ENCODE results near the gene WT1. TPM values are rescaled to one million over a fixed set of nuclear protein-coding genes. Genes with fewer than 3 reads are reported as not detected.

Gene WT1
- total and polyA plus RNA-seq, 2 of the 8 experiments (the other 6 are each of a cell fraction or from before 2014, with no cell fraction given), result 0.05 to 0.17 TPM

DNA sequence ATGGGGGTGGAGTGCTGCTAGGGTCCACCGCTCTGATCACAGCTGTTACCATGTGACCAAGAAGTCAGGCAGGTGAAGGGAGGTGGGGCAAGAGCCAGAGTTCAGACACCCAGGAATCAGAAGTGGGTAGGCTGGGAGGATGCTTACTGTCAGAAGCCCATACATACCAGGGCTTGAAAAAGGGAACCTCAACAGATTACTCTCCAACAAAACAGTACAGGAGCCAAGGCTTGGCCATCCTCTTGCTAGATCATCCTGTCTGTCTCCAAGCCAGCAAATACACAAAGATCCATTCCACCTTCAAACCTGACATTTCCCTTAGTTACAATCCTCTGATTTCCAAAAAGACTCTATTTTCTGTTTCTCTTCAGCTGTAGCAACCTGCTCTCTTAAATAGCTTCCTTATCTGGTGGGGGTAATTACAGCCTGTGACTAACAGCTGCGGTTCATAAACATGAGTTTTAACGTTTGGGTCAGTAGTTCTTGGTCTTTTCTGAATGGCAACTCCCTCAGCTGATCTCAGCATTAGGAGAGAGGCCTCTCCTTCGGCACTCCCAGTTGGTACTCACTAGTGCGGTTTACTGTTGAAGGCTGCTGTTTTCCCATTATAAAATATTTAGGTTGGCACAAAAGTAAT, 31.1 kb upstream of the WT1 start (continued):
- TF ChIP-seq, protein P1, sequence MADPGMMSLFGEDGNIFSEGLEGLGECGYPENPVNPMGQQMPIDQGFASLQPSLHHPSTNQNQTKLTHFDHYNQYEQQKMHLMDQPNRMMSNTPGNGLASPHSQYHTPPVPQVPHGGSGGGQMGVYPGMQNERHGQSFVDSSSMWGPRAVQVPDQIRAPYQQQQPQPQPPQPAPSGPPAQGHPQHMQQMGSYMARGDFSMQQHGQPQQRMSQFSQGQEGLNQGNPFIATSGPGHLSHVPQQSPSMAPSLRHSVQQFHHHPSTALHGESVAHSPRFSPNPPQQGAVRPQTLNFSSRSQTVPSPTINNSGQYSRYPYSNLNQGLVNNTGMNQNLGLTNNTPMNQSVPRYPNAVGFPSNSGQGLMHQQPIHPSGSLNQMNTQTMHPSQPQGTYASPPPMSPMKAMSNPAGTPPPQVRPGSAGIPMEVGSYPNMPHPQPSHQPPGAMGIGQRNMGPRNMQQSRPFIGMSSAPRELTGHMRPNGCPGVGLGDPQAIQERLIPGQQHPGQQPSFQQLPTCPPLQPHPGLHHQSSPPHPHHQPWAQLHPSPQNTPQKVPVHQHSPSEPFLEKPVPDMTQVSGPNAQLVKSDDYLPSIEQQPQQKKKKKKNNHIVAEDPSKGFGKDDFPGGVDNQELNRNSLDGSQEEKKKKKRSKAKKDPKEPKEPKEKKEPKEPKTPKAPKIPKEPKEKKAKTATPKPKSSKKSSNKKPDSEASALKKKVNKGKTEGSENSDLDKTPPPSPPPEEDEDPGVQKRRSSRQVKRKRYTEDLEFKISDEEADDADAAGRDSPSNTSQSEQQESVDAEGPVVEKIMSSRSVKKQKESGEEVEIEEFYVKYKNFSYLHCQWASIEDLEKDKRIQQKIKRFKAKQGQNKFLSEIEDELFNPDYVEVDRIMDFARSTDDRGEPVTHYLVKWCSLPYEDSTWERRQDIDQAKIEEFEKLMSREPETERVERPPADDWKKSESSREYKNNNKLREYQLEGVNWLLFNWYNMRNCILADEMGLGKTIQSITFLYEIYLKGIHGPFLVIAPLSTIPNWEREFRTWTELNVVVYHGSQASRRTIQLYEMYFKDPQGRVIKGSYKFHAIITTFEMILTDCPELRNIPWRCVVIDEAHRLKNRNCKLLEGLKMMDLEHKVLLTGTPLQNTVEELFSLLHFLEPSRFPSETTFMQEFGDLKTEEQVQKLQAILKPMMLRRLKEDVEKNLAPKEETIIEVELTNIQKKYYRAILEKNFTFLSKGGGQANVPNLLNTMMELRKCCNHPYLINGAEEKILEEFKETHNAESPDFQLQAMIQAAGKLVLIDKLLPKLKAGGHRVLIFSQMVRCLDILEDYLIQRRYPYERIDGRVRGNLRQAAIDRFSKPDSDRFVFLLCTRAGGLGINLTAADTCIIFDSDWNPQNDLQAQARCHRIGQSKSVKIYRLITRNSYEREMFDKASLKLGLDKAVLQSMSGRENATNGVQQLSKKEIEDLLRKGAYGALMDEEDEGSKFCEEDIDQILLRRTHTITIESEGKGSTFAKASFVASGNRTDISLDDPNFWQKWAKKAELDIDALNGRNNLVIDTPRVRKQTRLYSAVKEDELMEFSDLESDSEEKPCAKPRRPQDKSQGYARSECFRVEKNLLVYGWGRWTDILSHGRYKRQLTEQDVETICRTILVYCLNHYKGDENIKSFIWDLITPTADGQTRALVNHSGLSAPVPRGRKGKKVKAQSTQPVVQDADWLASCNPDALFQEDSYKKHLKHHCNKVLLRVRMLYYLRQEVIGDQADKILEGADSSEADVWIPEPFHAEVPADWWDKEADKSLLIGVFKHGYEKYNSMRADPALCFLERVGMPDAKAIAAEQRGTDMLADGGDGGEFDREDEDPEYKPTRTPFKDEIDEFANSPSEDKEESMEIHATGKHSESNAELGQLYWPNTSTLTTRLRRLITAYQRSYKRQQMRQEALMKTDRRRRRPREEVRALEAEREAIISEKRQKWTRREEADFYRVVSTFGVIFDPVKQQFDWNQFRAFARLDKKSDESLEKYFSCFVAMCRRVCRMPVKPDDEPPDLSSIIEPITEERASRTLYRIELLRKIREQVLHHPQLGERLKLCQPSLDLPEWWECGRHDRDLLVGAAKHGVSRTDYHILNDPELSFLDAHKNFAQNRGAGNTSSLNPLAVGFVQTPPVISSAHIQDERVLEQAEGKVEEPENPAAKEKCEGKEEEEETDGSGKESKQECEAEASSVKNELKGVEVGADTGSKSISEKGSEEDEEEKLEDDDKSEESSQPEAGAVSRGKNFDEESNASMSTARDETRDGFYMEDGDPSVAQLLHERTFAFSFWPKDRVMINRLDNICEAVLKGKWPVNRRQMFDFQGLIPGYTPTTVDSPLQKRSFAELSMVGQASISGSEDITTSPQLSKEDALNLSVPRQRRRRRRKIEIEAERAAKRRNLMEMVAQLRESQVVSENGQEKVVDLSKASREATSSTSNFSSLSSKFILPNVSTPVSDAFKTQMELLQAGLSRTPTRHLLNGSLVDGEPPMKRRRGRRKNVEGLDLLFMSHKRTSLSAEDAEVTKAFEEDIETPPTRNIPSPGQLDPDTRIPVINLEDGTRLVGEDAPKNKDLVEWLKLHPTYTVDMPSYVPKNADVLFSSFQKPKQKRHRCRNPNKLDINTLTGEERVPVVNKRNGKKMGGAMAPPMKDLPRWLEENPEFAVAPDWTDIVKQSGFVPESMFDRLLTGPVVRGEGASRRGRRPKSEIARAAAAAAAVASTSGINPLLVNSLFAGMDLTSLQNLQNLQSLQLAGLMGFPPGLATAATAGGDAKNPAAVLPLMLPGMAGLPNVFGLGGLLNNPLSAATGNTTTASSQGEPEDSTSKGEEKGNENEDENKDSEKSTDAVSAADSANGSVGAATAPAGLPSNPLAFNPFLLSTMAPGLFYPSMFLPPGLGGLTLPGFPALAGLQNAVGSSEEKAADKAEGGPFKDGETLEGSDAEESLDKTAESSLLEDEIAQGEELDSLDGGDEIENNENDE (IDR thresholded peaks at IDR 0.05; ENCODE audit: insufficient replicate concordance, low read length), result no peak
- no peak for TF ChIP-seq CHD1 (IDR thresholded peaks at IDR 0.05; ENCODE audit: low read depth, low read length)
- TF ChIP-seq, protein P2, sequence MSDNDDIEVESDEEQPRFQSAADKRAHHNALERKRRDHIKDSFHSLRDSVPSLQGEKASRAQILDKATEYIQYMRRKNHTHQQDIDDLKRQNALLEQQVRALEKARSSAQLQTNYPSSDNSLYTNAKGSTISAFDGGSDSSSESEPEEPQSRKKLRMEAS (IDR thresholded peaks at IDR 0.05), result no peak
- TF ChIP-seq BACH1 (IDR thresholded peaks at IDR 0.05; ENCODE audit: low read length), result no peak
- TF ChIP-seq SIX5 (IDR thresholded peaks at IDR 0.05; ENCODE audit: low read depth, low read length), result no peak
- TF ChIP-seq POLR2AphosphoS5 (IDR thresholded peaks at IDR 0.05; ENCODE audit: low read depth, low read length), result no peak
- no peak for TF ChIP-seq SP2 (IDR thresholded peaks at IDR 0.05; ENCODE audit: low read length)
- no peak for TF ChIP-seq PHF8 (conservative IDR thresholded peaks at IDR 0.05; ENCODE audit: low read depth, low read length)

Data from H1 (cell line).